ENCODE measurements around the gene ATAT1. TPM values are rescaled to one million over a fixed set of nuclear protein-coding genes. Genes with fewer than 3 reads are reported as not detected.

The ATAT1 gene
- total RNA-seq, 1 experiment from 2014 or later, result 15.8 TPM

- Histone ChIP-seq H3K36me3 (ENCODE audit: control insufficient read depth, insufficient read depth, low read length) (no peaks in the 10 kb centered on the region), H3K4me3 (ENCODE audit: low read depth in 2 of 2, low read length in 2 of 2) (peak overlapping the region in 1 of 2 experiments; percentile 96; a peak in 2 of 4 replicates), H3K9me3 (ENCODE audit: control insufficient read depth, insufficient read depth, low read depth, low read length) (no peaks in the 10 kb centered on the region), H3K4me1 (ENCODE audit: control insufficient read depth, insufficient read depth, low read length) (peaks cover 39% of the 10 kb centered on the region), H3K27me3 (ENCODE audit: control insufficient read depth, insufficient read depth, low read length) (no peaks in the 10 kb centered on the region), H3K27ac (ENCODE audit: low read length) (peak overlapping the region; percentile 86)
- ATAC-seq (no peak), DNase-seq (ENCODE audit: low read depth, low spot score) (no peak)
- CTCF ChIA-PET, result interaction anchor here (2.5 kb wide), 1 partner anchor 9 kb away, joined by 11 read pairs; no protein-coding TSS in a partner anchor
- BruUV-seq (replicated peaks), result no TSS peak
- intact Hi-C loops (cut with micrococcal nuclease; ENCODE audit: unreplicated experiment), result no loop called here
- TF ChIP-seq REST (IDR thresholded peaks at IDR 0.05; ENCODE audit: insufficient read depth in 1 of 2, low read depth in 2 of 2, low read length in 1 of 2), result no peak
- TF ChIP-seq POLR2AphosphoS5 (IDR thresholded peaks at IDR 0.05; ENCODE audit: low read depth, low read length), result no peak
- TF ChIP-seq CTCF (IDR thresholded peaks at IDR 0.05), result no peak
- no peak for TF ChIP-seq TCF7L2 (IDR thresholded peaks at IDR 0.05; ENCODE audit: low read depth, low read length)
- TF ChIP-seq SIN3A (IDR thresholded peaks at IDR 0.05; ENCODE audit: borderline replicate concordance, insufficient read depth, low read depth, low read length), result no peak
- POLR2A ChIA-PET, result interaction anchor here (0.6 kb wide), 1 partner anchor 32 kb away, joined by 3 read pairs; the partner anchor contains the start of gene TUBB
- in situ Hi-C loops (cut with HindIII; ENCODE audit: low pct_unique_long_range_greater_than_20kb, low sequenced_read_pairs), result no loop called here
These were observed 61.9 kb downstream of the ATAT1 start for GRCh38 chr6:30688569-30688968.

- no peaks in the 10 kb centered on the region for H3K36me3 ChIP-seq (ENCODE audit: control insufficient read depth, insufficient read depth, low read length)
- DNase-seq (ENCODE audit: low read depth, low spot score), result no peak
- peaks cover 39% of the 10 kb centered on the region for H3K4me1 ChIP-seq (ENCODE audit: control insufficient read depth, insufficient read depth, low read length)
- no peaks in the 10 kb centered on the region for H3K9me3 ChIP-seq (ENCODE audit: control insufficient read depth, insufficient read depth, low read depth, low read length)
- TF ChIP-seq REST (IDR thresholded peaks at IDR 0.05; ENCODE audit: insufficient read depth in 1 of 2, low read depth in 2 of 2, low read length in 1 of 2), result no peak
- ChIA-PET POLR2A (interaction anchor here (0.6 kb wide), 1 partner anchor 31 kb away, joined by 3 read pairs; the partner anchor contains the start of gene TUBB), CTCF (interaction anchor here (0.7 to 2.5 kb wide), 2 partner anchors 10 to 111 kb away, joined by 3 to 11 read pairs; no protein-coding TSS in a partner anchor)
- no peaks in the 10 kb centered on the region for H3K27me3 ChIP-seq (ENCODE audit: control insufficient read depth, insufficient read depth, low read length)
- no peak for ATAC-seq
- in situ Hi-C loops (cut with HindIII; ENCODE audit: low pct_unique_long_range_greater_than_20kb, low sequenced_read_pairs), result no loop called here
- intact Hi-C loops (cut with micrococcal nuclease; ENCODE audit: unreplicated experiment), result no loop called here
- no TSS peak for BruUV-seq (replicated peaks)
- H3K27ac ChIP-seq (ENCODE audit: low read length), result peak overlapping the region; percentile 52
- no peak overlapping the region for H3K4me3 ChIP-seq (ENCODE audit: low read depth in 2 of 2, low read length in 2 of 2)
These were observed 62.6 kb downstream of the ATAT1 start for GRCh38 chr6:30689022-30689865.

Measured in Panc1 (cell line).